Right renal pelvis (tissue), 4 donors: ENCODE results near the gene CLDN2. TPM values are rescaled to one million over a fixed set of nuclear protein-coding genes. Genes with fewer than 3 reads are reported as not detected.
"Not testable (repeated sequence)": the region's sequence is repeated elsewhere in the genome, so short reads cannot be mapped to it uniquely, and the experiment has no call there.

Experiments
- DNase-seq, 4 donors: peaks; one replicate each; pipeline ENCODE4 v3.0.0-alpha.2; 2013; ENCODE audit warnings: low read depth in 4 of 4, low spot score in 3 of 4, missing footprints in 1 of 4
- polyA plus RNA-seq, 4 donors: library from polyadenylated mRNA; unstranded; fragments of 120-200 nt; gene quantifications; one replicate each; pipeline ENCODE4 v1.2.1, GENCODE V29; 2013; ENCODE audit not compliant: insufficient read length in 4 of 4

Gene CLDN2
- polyA plus RNA-seq, 4 donors: 57.6 to 71.2 (median 62.8) TPM

DNA sequence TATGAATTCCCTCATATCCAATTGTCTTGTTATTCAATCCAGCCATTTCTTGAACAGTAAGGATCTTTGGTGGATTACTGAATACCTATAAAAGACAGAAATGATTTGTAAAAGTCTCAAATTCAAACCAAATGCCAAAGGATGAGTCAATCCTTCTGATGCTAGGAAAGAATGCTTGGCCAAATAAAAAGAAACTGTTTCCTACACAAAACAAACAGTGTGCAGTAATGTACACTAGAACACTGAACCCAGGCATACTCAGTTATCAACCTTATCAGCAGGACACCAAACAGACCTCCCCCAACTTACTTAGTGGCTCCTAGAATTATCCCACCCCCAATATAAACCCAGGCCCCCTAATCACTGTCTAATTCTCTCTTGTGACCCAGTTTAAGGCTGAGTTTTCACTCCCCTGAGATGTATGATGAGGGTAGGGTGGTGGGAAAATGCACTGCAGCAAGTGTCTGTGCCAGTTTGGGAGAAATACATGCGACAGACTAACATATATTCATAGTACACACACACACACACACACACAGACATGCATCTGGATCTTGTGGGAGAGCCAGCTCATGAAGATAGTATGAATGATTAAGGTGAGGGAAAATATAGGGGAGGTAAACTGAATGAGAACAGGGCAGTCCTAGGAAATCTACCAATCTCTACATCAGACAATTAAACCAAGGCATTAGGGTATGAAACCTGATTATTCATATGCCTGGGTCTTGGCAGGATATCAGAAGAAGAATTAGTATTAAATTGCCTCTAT, 35.0 kb downstream of the CLDN2 start:
- no peak for DNase-seq

DNA sequence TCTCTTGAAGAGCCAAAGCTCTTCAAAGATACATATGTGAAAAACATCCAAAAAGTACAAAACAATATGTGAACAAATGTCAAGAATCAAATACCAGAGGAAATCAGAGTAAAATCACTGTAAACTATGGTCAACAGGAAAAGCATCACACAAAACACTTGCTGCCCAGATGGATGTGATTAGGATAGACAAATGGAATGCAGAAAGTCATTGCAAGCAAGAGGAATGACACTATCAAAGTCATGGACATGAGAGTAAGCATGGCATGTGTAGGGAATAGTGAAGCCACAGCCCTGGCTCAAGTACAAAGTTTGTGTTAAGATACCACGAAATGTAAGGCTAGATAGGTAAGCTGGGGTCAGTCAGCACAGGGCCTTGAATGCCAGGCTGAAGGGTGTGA, 37.7 kb downstream of the CLDN2 start:
- no peak for DNase-seq

DNA sequence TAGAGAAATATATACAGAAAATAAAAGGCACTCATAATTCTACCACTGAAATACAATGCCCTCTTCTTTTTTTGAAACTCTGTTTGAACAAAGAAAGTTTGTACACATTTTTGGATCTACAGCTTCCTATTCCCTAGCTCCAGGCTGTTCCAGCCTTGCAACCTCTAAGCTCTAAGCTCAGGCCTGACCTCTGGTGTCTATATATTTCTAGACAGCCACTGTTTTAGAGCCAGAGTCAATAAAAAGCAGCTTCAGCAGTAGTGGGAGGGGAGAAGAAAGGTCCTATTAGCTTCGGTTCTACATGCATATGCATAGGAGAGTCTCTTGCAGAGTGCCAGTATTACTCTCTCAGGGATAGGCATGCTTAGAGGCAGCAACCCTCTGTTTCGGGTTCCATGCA, 39.7 kb downstream of the CLDN2 start:
- peak in 2 of 4 donors; percentile 3 to 18 for DNase-seq

DNA sequence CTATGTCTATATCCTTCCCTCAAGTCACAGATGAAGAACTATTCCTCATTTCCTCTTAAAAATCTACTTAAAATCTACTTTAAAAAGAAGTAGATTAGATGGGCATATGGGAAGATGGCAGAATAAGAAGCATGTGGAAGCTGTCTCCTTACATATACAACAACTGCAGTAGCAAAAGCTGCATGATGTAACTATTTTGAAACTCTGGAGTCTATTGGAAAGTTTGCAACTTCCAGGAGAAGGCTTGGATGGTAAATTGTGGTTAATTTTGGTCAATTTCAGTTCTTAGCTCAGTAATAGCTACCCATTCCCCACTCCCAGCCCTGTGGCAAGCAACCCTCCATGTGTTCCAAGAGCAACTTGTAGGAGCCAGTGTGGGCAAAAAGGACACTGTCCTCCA, 42.9 kb downstream of the CLDN2 start:
- DNase-seq: no peak

DNA sequence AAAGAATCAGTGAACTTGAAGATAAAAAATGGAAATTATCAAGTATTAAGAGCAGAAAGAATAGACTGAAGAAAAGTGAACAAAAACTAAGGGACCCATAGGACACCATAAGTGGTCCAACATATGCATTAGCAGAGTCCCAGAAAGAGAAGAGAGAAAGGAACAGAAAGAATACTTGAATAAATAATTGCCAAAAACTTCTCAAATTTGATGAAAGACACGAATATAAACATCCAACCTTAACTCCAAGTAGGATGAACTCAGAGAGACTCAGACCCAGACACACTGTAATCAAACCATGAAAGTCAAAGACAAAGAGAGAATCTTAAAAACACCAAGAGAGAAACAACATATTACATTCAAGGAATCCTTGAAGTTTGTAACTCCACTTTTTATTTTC, 44.1 kb downstream of the CLDN2 start:
- no peak for DNase-seq

DNA sequence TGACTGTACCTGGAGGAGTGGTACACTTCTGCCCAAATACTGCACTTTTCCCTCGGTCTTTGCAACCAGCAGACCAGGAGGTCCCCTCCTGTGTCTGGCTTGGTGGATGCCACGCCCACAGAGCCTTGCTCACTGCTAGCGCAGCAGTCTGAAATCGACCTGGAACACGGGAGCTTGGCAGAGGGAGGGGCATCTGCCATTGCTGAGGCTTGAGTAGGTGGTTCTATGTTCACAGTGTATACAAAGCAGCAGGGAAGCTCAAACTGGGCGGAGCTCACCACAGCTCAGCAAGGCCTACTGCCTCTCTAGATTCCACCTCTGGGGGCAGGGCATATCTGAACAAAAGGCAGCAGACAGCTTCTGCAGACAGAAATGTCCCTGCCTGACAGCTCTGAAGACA, 46.3 kb downstream of the CLDN2 start:
- DNase-seq: not testable (repeated sequence)

DNA sequence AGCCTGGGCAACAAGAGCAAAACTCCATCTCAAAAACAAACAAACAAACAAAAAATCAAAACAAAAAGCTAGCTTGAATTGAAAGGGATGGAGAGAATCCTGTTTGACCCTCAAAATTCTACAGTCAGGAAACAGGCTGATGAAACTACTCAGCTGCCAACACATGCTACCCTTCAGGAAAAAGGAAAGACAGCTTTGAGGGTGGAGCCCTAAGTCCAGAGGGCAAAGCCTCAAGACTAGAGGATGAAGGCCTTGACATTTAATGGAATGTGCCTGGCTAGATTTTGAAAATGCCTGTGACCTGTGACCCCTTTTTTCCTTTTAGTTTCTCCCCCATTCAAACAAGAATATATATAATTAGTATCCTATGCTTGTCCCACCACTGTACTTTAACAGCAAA, 52.7 kb downstream of the CLDN2 start:
- no peak for DNase-seq

DNA sequence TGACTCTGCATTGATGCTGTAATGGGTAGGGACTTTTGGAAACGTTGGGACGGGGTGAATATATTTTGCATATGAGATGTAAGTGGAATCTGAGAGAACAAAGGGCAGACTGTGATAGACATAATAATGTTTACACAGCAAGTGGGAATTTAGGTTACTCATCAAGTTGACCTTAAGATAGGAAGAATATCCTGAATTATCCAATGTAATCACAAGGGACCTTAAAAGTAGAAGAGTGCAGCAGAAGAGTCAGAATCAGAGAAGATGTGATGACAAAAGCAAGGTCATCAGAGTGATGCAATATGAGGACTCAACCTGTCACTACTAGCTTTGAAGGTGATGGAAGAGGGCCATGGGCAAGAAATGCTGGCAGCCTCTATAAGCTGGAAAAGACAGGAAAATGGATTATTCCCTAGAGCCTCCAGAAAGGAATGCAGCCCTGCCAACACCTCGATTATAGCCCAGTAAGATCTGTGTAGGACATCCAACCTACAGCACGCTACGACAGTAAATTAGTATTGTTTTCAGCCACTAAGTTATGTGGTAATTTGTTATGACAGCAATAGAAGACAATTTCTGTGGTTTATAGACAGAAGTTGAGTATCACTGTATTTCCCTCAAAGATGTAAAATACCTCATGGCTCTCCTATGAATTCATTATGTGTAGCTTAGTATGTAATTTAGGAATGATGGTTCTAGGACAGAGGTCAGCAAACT, 53.4 kb downstream of the CLDN2 start:
- no peak for DNase-seq

DNA sequence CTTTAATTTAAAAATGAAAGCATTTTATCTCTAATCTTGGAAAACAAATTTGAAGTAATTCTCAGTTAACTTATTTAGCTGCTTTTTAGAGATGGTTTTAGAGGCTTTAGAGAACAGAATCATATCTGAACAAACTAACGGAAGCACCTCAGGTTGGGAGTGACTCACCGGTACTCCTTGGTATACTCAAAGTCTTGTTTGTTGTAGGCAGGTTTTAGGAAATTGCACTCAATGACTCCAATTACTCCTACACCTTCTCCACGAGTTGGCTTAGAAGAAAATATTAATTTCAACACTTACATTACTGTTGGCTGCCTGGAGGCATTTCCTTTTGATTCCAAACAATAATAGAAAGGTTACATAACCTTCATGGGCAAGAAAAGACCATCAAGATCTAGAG, 56.2 kb downstream of the CLDN2 start:
- no peak for DNase-seq

Other genes starting within 250 kb of the CLDN2 start
- 10 to 100 TPM; 12.0 to 17.7 (median 13.9) TPM for gene RNF128, start 193.7 kb upstream of the CLDN2 start, polyA plus RNA-seq
- gene TBC1D8B, start 117.7 kb upstream of the CLDN2 start, polyA plus RNA-seq: 1 to 10 TPM; 4.3 to 6.9 (median 6.1) TPM
- 1 to 10 TPM; 2.1 to 3.7 (median 3.1) TPM for gene RIPPLY1, start 17.1 kb upstream of the CLDN2 start, polyA plus RNA-seq
- 10 to 100 TPM; 18.6 to 22.1 (median 21.7) TPM for gene MORC4, start 79.8 kb downstream of the CLDN2 start, polyA plus RNA-seq
- 10 to 100 TPM; 18.8 to 27.0 (median 22.9) TPM for gene RBM41, start 198.4 kb downstream of the CLDN2 start, polyA plus RNA-seq